Measurements from ENCODE around the gene CERK. TPM values are rescaled to one million over a fixed set of nuclear protein-coding genes. Genes with fewer than 3 reads are reported as not detected.

The CERK gene
- total RNA-seq, 3 donors from 2014 or later: 41.4 to 47.3 (median 44.9) TPM

GRCh38 chr22:46723882-46724281 is 14.2 kb downstream of the CERK start:
- peaks cover 18% of the 10 kb centered on the region for H3K36me3 Mint-ChIP-seq (ENCODE audit: insufficient read depth)
- peaks cover 25% of the 10 kb centered on the region for H3K4me1 Mint-ChIP-seq (ENCODE audit: low read depth)
- DNase-seq (no peak), ATAC-seq (no peak)
- no peak overlapping the region for H3K4me3 Mint-ChIP-seq
- H3K27me3 Mint-ChIP-seq (ENCODE audit: low read depth): no peaks in the 10 kb centered on the region
- no peaks in the 10 kb centered on the region for H3K9me3 Mint-ChIP-seq

DNA sequence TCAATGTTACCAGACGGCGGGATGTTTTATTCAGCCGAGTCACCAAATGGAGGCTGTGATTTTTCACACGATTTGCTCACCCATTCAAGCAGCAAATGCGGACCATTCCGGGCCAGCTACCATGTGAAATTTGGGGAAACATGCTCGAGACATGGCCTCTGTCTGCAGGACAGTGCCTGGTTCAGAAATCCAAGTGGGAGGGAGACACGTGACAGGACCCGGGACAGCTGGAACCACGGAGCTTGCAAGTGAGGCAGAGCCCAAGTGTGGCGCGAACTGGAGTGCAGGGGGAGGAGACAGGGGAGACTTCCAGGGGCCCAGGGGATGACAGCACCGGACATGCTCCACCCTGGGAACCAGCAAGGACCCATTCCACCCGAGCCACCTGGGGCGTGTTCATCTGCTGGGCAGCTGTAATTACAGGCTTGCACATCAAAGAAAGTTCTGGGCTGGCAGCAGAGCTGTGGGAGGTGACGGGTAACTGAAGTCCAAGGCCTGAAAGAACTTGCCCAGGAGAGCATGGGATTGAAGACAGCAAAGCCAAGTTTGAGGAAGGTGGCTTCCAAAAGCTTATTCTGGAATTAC is 16.5 kb downstream of the CERK start:
- no peaks in the 10 kb centered on the region for H3K27me3 Mint-ChIP-seq (ENCODE audit: low read depth)
- DNase-seq (no peak), ATAC-seq (no peak)
- no peak overlapping the region for H3K4me3 Mint-ChIP-seq
- peaks cover 24% of the 10 kb centered on the region for H3K36me3 Mint-ChIP-seq (ENCODE audit: insufficient read depth)
- H3K9me3 Mint-ChIP-seq: no peaks in the 10 kb centered on the region
- peaks cover 11% of the 10 kb centered on the region for H3K4me1 Mint-ChIP-seq (ENCODE audit: low read depth)

- H3K4me3 Mint-ChIP-seq: no peak overlapping the region
- ATAC-seq (no peak), DNase-seq (no peak)
- no peaks in the 10 kb centered on the region for H3K27me3 Mint-ChIP-seq (ENCODE audit: low read depth)
- H3K36me3 Mint-ChIP-seq (ENCODE audit: insufficient read depth): peaks cover 26% of the 10 kb centered on the region
- peaks cover 8% of the 10 kb centered on the region for H3K4me1 Mint-ChIP-seq (ENCODE audit: low read depth)
- H3K9me3 Mint-ChIP-seq: no peaks in the 10 kb centered on the region
Observed at GRCh38 chr22:46719921-46720320, 18.1 kb downstream of the CERK start.

DNA sequence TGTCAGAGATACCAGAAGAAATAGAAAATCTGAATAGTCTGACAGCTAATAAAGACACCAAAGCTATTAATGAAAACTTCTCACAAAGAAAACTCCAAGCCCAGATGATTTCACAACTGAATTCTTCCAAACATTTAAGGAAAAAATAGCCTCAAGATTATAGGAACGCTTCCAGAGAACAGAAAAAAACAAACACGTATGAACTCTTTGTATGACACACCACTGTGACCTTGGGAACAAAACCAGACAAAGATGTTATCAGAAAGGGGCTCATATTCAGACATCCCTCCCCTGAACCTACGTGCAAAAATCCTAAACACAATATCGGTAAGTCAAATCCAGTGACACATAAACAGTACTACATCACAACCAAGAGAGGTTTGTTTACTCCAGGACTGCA is 23.5 kb downstream of the CERK start:
- Mint-ChIP-seq H3K9me3 (no peaks in the 10 kb centered on the region), H3K4me1 (ENCODE audit: low read depth) (peaks cover 12% of the 10 kb centered on the region), H3K27me3 (ENCODE audit: low read depth) (no peaks in the 10 kb centered on the region), H3K36me3 (ENCODE audit: insufficient read depth) (peaks cover 33% of the 10 kb centered on the region), H3K4me3 (no peak overlapping the region)
- DNase-seq (no peak), ATAC-seq (no peak)

- no peak for DNase-seq
- H3K9me3 Mint-ChIP-seq: no peaks in the 10 kb centered on the region
- peaks cover 45% of the 10 kb centered on the region for H3K36me3 Mint-ChIP-seq (ENCODE audit: insufficient read depth)
- H3K27me3 Mint-ChIP-seq (ENCODE audit: low read depth): no peaks in the 10 kb centered on the region
- H3K4me1 Mint-ChIP-seq (ENCODE audit: low read depth): peaks cover 13% of the 10 kb centered on the region
- H3K4me3 Mint-ChIP-seq: no peak overlapping the region
- ATAC-seq: no peak
Observed at GRCh38 chr22:46712288-46712687, 25.8 kb downstream of the CERK start.

GRCh38 chr22:46710806-46711205 is 27.2 kb downstream of the CERK start:
- DNase-seq: no peak
- Mint-ChIP-seq H3K9me3 (no peaks in the 10 kb centered on the region), H3K27me3 (ENCODE audit: low read depth) (no peaks in the 10 kb centered on the region), H3K36me3 (ENCODE audit: insufficient read depth) (peaks cover 59% of the 10 kb centered on the region), H3K4me3 (no peak overlapping the region), H3K4me1 (ENCODE audit: low read depth) (peaks cover 13% of the 10 kb centered on the region)
- no peak for ATAC-seq

DNA sequence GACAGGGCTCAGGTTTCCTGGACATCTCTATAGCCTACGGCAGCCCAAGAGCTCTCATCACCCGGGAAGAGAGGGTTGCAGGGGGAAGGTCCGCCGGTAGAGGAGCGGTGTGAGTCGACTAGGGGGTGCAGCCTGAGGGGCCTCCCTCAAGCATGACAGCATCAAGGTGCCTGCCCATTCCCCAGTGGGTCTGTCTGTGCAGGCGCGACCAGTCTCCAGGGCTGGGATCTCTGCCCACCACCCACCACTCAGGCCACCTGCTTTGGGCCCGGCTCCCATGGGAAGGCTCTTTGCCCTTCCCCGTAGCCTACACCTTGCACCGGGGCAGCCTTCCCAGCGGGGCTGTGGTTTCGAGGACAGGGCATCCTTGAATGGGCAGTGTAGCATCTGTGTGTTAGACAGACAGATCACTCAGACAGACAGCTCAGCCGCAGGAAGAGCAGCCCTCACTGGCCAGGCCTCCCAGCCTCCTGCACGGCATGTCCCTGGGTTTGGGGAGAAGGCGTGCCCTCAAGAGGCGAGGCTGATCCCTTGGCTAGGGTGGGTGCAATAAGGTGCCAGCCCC is 29.2 kb downstream of the CERK start:
- DNase-seq (no peak), ATAC-seq (no peak)
- H3K4me1 Mint-ChIP-seq (ENCODE audit: low read depth): peaks cover 9% of the 10 kb centered on the region
- H3K27me3 Mint-ChIP-seq (ENCODE audit: low read depth): no peaks in the 10 kb centered on the region
- no peak overlapping the region for H3K4me3 Mint-ChIP-seq
- peaks cover 63% of the 10 kb centered on the region for H3K36me3 Mint-ChIP-seq (ENCODE audit: insufficient read depth)
- no peaks in the 10 kb centered on the region for H3K9me3 Mint-ChIP-seq

- no peaks in the 10 kb centered on the region for H3K9me3 Mint-ChIP-seq
- no peak for ATAC-seq
- H3K36me3 Mint-ChIP-seq (ENCODE audit: insufficient read depth): peaks cover 60% of the 10 kb centered on the region
- DNase-seq: no peak
- H3K27me3 Mint-ChIP-seq (ENCODE audit: low read depth): no peaks in the 10 kb centered on the region
- no peak overlapping the region for H3K4me3 Mint-ChIP-seq
- H3K4me1 Mint-ChIP-seq (ENCODE audit: low read depth): peaks cover 9% of the 10 kb centered on the region
Observed at GRCh38 chr22:46707827-46708570, 30.1 kb downstream of the CERK start.

DNA sequence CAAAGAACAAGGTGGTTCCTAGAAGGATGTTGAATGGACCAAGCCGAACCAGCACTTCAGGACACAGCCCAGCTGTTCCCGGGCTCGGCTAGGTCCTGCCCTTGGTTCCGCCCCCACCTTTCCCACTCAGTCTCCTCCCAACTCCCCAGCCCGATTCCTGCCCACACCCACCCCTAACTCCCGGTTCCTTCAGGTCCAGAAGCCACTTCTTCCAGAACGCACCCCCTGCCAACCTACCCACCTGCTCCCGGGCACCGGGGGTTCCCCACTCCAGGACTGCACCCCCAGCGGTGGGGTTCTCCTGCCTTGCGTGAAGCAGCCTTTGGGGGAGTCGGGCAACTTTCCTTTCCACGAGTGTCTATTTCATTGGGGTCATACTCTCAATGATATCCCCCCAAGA is 30.7 kb downstream of the CERK start:
- H3K4me3 Mint-ChIP-seq: no peak overlapping the region
- peaks cover 9% of the 10 kb centered on the region for H3K4me1 Mint-ChIP-seq (ENCODE audit: low read depth)
- peaks cover 59% of the 10 kb centered on the region for H3K36me3 Mint-ChIP-seq (ENCODE audit: insufficient read depth)
- H3K27me3 Mint-ChIP-seq (ENCODE audit: low read depth): no peaks in the 10 kb centered on the region
- DNase-seq (no peak), ATAC-seq (no peak)
- no peaks in the 10 kb centered on the region for H3K9me3 Mint-ChIP-seq

GRCh38 chr22:46706060-46706459 is 32.0 kb downstream of the CERK start:
- DNase-seq (no peak), ATAC-seq (no peak)
- peaks cover 51% of the 10 kb centered on the region for H3K36me3 Mint-ChIP-seq (ENCODE audit: insufficient read depth)
- no peaks in the 10 kb centered on the region for H3K27me3 Mint-ChIP-seq (ENCODE audit: low read depth)
- peaks cover 7% of the 10 kb centered on the region for H3K4me1 Mint-ChIP-seq (ENCODE audit: low read depth)
- H3K9me3 Mint-ChIP-seq: no peaks in the 10 kb centered on the region
- no peak overlapping the region for H3K4me3 Mint-ChIP-seq

DNA sequence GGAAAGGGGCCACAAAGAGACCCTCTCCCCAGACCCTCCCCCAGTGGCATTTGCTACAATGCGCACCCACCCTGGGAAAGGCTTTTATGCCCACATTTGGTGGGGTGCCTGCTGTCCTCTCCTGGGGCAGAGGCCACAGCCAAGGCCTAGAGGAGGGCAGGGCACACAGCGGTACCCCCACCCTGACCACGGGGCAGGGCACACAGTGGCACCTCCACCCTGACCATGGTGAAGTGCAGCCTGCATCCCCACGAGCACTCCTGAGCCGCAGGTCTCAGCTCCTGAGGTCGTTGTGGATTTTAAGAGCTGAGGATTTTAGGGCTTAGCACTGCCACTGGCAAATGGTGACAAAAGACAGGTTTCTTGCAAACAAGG is 34.1 kb downstream of the CERK start:
- H3K4me3 Mint-ChIP-seq: no peak overlapping the region
- no peaks in the 10 kb centered on the region for H3K9me3 Mint-ChIP-seq
- H3K4me1 Mint-ChIP-seq (ENCODE audit: low read depth): no peaks in the 10 kb centered on the region
- DNase-seq: no peak
- no peaks in the 10 kb centered on the region for H3K27me3 Mint-ChIP-seq (ENCODE audit: low read depth)
- no peak for ATAC-seq
- H3K36me3 Mint-ChIP-seq (ENCODE audit: insufficient read depth): peaks cover 42% of the 10 kb centered on the region

GRCh38 chr22:46703171-46703995 is 34.7 kb downstream of the CERK start:
- Mint-ChIP-seq H3K4me3 (no peak overlapping the region), H3K27me3 (ENCODE audit: low read depth) (no peaks in the 10 kb centered on the region), H3K4me1 (ENCODE audit: low read depth) (no peaks in the 10 kb centered on the region), H3K9me3 (no peaks in the 10 kb centered on the region), H3K36me3 (ENCODE audit: insufficient read depth) (peaks cover 42% of the 10 kb centered on the region)
- no peak for ATAC-seq
- no peak for DNase-seq

- Mint-ChIP-seq H3K9me3 (no peaks in the 10 kb centered on the region), H3K36me3 (ENCODE audit: insufficient read depth) (peaks cover 27% of the 10 kb centered on the region), H3K4me1 (ENCODE audit: low read depth) (no peaks in the 10 kb centered on the region), H3K27me3 (ENCODE audit: low read depth) (no peaks in the 10 kb centered on the region), H3K4me3 (no peak overlapping the region)
- ATAC-seq (no peak), DNase-seq (no peak)
Observed at GRCh38 chr22:46701262-46701661, 36.8 kb downstream of the CERK start.

DNA sequence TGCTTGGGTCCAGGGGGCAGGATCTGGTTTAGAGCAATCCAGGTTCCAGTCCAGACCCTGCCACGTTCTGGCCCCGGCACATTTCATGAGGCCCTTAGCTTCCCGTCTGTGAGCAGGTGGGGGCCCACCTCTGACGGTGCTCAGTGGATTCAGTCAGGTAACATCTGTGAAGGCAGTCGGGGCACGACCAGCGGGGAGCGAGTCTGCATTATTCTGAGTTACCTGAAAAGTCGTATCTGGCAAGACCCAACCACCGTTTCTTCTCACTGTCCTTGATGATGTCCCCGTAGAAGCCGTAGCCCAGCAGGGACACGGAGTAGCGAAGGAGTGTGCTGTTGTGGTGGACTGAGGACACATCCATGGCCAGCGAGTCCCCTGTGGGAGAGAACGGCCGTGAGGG is 39.0 kb downstream of the CERK start:
- no peaks in the 10 kb centered on the region for H3K9me3 Mint-ChIP-seq
- DNase-seq (no peak), ATAC-seq (no peak)
- no peak overlapping the region for H3K4me3 Mint-ChIP-seq
- peaks cover 23% of the 10 kb centered on the region for H3K36me3 Mint-ChIP-seq (ENCODE audit: insufficient read depth)
- H3K4me1 Mint-ChIP-seq (ENCODE audit: low read depth): no peaks in the 10 kb centered on the region
- H3K27me3 Mint-ChIP-seq (ENCODE audit: low read depth): no peaks in the 10 kb centered on the region
